ENCODE data around the gene RFX2.

- TF ChIP-seq CTCF (IDR thresholded peaks at IDR 0.05) (no peak), POLR2AphosphoS5 (IDR thresholded peaks at IDR 0.05) (no peak)
Observed at GRCh38 chr19:5975388-5975728, 134.9 kb downstream of the RFX2 start.
